GM19240 (cell line): ENCODE measurements around the gene NELL2.
"Not testable (repeated sequence)": the region's sequence is repeated elsewhere in the genome, so short reads cannot be mapped to it uniquely, and the experiment has no call there.

Experiments
- DNase-seq: peaks from one replicate; pipeline ENCODE4 v3.0.0; 2011; ENCODE audit warnings: low spot score; ENCODE audit not compliant: insufficient read length

The NELL2 gene

GRCh38 chr12:44697511-44697910 is 178.6 kb downstream of the NELL2 start:
- DNase-seq, result no peak

- no peak for DNase-seq
Observed at GRCh38 chr12:44696542-44696941, 179.6 kb downstream of the NELL2 start.

GRCh38 chr12:44694017-44694416 is 182.1 kb downstream of the NELL2 start:
- DNase-seq, result no peak

GRCh38 chr12:44689587-44689986 is 186.5 kb downstream of the NELL2 start:
- DNase-seq, result no peak

GRCh38 chr12:44686821-44687432 is 189.2 kb downstream of the NELL2 start:
- DNase-seq, result not testable (repeated sequence)

GRCh38 chr12:44677724-44678123 is 198.4 kb downstream of the NELL2 start:
- DNase-seq, result no peak

- no peak for DNase-seq
Observed at GRCh38 chr12:44674875-44675274, 201.2 kb downstream of the NELL2 start.

GRCh38 chr12:44673811-44674210 is 202.3 kb downstream of the NELL2 start:
- DNase-seq, result no peak

- no peak for DNase-seq
Observed at GRCh38 chr12:44672042-44672441, 204.1 kb downstream of the NELL2 start.

GRCh38 chr12:44668443-44668842 is 207.7 kb downstream of the NELL2 start:
- DNase-seq, result no peak

GRCh38 chr12:44667461-44667860 is 208.7 kb downstream of the NELL2 start:
- DNase-seq, result no peak

- DNase-seq, result no peak
Observed at GRCh38 chr12:44663291-44663690, 212.8 kb downstream of the NELL2 start.

GRCh38 chr12:44655846-44656245 is 220.3 kb downstream of the NELL2 start:
- no peak for DNase-seq

GRCh38 chr12:44654646-44655639 is 221.2 kb downstream of the NELL2 start:
- no peak for DNase-seq

GRCh38 chr12:44653861-44654527 is 222.1 kb downstream of the NELL2 start:
- no peak for DNase-seq

- no peak for DNase-seq
Observed at GRCh38 chr12:44649693-44650092, 226.4 kb downstream of the NELL2 start.

- no peak for DNase-seq
Observed at GRCh38 chr12:44647917-44648690, 228.0 kb downstream of the NELL2 start.

- no peak for DNase-seq
Observed at GRCh38 chr12:44640427-44641190, 235.5 kb downstream of the NELL2 start.

GRCh38 chr12:44637875-44638274 is 238.2 kb downstream of the NELL2 start:
- DNase-seq, result no peak

- no peak for DNase-seq
Observed at GRCh38 chr12:44628180-44628579, 247.9 kb downstream of the NELL2 start.
